AG09309 (cell line): ENCODE measurements around the gene CILP.

Source experiments
- DNase-seq: peaks from one replicate; pipeline ENCODE4 v3.0.0-alpha.2; 2010; ENCODE audit warnings: low read depth
- H3K4me3 ChIP-seq: 2 replicates; pipeline ENCODE4 v1.5.1; 2011; ENCODE audit warnings: mild to moderate bottlenecking, low read depth, low read length, moderate library complexity; ENCODE audit not compliant: control insufficient read depth
- CTCF ChIP-seq: IDR thresholded peaks from 2 replicates; pipeline ENCODE4 v1.5.1; 2011; ENCODE audit warnings: mild to moderate bottlenecking, low read depth, low read length, inconsistent platforms; ENCODE audit not compliant: insufficient read depth, control insufficient read depth; ENCODE audit errors: missing control alignments

The CILP gene

GRCh38 chr15:65177901-65178300 lies 33.4 kb downstream of the CILP start:
- TF ChIP-seq CTCF, result no peak
- no peak overlapping the region for H3K4me3 ChIP-seq
- DNase-seq, result no peak

GRCh38 chr15:65176056-65176455 lies 35.2 kb downstream of the CILP start:
- no peak overlapping the region for H3K4me3 ChIP-seq
- TF ChIP-seq CTCF, result no peak
- no peak for DNase-seq

- H3K4me3 ChIP-seq, result no peak overlapping the region
- DNase-seq, result no peak
- TF ChIP-seq CTCF, result no peak
Observed at GRCh38 chr15:65175511-65175910, 35.8 kb downstream of the CILP start.

DNA sequence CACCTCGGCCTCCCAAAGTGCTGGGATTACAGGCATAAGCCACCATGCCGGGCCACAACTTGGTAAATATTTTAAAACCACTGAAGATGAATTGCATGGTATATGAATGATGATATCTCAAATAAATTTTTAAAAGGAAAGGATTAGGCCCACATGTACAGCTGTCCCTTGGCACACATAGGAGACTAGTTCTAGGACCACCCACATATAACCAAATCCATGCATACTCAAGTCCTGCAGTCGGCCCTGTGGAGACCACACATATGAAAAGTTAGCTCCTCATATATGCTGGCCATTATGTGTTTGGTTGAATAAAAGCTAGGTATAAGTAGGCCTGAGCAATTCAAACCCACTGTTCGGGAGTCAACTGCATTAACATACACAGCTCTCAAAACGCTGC lies 36.8 kb downstream of the CILP start:
- H3K4me3 ChIP-seq, result no peak overlapping the region
- no peak for TF ChIP-seq CTCF
- DNase-seq, result no peak

- no peak for DNase-seq
- no peak for TF ChIP-seq CTCF
- H3K4me3 ChIP-seq, result no peak overlapping the region
Observed at GRCh38 chr15:65172531-65172930, 38.7 kb downstream of the CILP start.

GRCh38 chr15:65171428-65171827 lies 39.8 kb downstream of the CILP start:
- DNase-seq, result no peak
- no peak for TF ChIP-seq CTCF
- no peak overlapping the region for H3K4me3 ChIP-seq

DNA sequence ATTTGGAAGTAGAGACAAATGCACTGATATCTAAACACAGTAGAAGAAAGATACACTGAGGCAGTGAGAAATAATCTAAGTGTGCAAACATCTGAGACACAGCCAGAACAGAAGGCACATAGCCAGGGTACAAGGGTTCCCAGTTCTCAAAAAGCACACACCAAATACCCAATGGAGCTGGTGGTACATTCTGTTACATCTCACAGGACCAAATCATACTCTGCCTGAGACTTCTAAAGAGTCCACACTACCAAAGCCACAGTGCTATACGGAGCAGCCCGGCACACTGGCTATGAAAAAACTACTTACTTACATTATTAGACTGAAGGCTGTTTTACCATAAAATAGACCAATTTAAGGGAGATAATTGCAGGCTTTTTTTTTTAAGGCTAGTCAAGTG lies 45.4 kb downstream of the CILP start:
- no peak for DNase-seq
- no peak overlapping the region for H3K4me3 ChIP-seq
- TF ChIP-seq CTCF, result no peak
